ENCODE results near the gene PARD6A. TPM values are rescaled to one million over a fixed set of nuclear protein-coding genes. Genes with fewer than 3 reads are reported as not detected.
"Not testable (repeated sequence)": the region's sequence is repeated elsewhere in the genome, so short reads cannot be mapped to it uniquely, and the experiment has no call there.

PARD6A gene
- total RNA-seq, 2 donors from 2014 or later: 3.9 to 5.6 TPM

DNA sequence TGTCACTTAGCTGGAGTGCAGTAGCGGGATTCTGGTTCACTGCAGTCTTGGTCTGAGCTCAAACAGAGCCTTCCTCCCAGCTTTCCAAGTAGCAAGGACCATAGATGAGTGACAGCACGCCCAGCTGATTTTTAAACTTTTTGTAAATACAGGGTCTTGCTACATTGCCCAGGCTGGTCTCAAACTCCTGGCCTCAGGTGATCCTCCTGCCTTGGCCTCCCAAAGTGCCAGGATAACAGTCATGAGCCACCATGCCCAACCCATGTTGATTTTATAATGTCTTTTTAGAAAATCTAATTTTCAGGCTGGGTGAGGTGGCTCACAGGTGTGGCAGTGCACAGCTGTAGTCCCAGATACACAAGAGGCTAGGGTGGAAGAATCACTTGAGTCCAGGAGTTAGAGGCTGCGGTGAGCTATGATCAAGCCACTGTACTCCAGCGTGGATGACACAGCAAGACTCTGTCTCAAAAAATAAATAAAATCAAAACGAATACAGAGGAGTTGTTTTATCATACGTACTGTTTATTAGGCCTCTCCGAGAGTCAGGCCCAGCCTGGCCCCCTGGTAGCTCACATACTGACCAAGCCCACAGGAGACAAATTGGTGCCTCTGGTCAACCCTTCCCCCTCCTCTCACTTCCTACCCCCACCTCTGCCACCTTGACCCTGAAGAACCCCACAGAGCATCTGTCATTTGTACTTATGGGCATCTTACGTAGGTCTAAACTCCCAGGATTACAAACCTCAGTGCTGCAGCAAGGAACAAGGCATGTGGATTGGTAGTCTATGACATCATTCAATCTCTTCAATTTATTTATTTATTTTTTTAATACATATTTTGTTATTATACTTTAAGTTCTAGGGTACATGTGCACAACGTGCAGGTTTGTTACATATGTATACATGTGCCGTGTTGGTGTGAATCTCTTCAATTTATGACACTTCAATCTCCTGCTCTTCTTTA is 19.5 kb downstream of the PARD6A start:
- peaks cover 0 to 1% of the 10 kb centered on the region in 2 donors for H3K4me1 ChIP-seq
- no peak for DNase-seq (ENCODE audit: low spot score)
- H3K4me3 ChIP-seq: no peak overlapping the region
- H3K36me3 ChIP-seq: peaks cover 4% of the 10 kb centered on the region
- no peak overlapping the region for H3K27ac ChIP-seq
- TF ChIP-seq, protein P1, sequence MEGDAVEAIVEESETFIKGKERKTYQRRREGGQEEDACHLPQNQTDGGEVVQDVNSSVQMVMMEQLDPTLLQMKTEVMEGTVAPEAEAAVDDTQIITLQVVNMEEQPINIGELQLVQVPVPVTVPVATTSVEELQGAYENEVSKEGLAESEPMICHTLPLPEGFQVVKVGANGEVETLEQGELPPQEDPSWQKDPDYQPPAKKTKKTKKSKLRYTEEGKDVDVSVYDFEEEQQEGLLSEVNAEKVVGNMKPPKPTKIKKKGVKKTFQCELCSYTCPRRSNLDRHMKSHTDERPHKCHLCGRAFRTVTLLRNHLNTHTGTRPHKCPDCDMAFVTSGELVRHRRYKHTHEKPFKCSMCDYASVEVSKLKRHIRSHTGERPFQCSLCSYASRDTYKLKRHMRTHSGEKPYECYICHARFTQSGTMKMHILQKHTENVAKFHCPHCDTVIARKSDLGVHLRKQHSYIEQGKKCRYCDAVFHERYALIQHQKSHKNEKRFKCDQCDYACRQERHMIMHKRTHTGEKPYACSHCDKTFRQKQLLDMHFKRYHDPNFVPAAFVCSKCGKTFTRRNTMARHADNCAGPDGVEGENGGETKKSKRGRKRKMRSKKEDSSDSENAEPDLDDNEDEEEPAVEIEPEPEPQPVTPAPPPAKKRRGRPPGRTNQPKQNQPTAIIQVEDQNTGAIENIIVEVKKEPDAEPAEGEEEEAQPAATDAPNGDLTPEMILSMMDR (IDR thresholded peaks at IDR 0.05): no peak
- H3K27me3 ChIP-seq: no peaks in the 10 kb centered on the region
- H3K9me3 ChIP-seq: no peaks in the 10 kb centered on the region

DNA sequence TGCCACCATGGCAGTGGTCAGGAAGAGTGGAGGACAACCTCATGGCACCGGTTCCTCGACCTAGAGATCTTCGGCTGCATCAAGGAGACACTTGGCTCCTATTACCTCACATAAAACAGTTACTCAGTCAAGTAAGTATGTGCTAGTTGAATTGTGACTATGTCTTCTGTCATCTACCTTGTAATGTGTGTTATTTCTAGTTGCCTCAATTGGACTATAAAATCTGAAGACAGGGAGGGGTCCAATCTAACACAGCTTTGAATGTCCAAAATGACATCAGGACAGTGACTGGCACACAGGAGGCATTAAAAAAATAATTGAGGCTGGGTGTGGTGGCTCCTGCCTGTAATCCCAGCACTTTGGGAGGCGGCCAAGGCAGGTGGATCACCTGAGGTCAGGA is 23.0 kb downstream of the PARD6A start:
- Histone ChIP-seq H3K36me3 (peaks cover 4% of the 10 kb centered on the region), H3K27me3 (no peaks in the 10 kb centered on the region), H3K4me1 (peaks cover 0 to 7% of the 10 kb centered on the region in 2 donors), H3K4me3 (no peak overlapping the region), H3K27ac (no peak overlapping the region), H3K9me3 (no peaks in the 10 kb centered on the region)
- TF ChIP-seq, protein P1 (IDR thresholded peaks at IDR 0.05): no peak
- no peak for DNase-seq (ENCODE audit: low spot score)

DNA sequence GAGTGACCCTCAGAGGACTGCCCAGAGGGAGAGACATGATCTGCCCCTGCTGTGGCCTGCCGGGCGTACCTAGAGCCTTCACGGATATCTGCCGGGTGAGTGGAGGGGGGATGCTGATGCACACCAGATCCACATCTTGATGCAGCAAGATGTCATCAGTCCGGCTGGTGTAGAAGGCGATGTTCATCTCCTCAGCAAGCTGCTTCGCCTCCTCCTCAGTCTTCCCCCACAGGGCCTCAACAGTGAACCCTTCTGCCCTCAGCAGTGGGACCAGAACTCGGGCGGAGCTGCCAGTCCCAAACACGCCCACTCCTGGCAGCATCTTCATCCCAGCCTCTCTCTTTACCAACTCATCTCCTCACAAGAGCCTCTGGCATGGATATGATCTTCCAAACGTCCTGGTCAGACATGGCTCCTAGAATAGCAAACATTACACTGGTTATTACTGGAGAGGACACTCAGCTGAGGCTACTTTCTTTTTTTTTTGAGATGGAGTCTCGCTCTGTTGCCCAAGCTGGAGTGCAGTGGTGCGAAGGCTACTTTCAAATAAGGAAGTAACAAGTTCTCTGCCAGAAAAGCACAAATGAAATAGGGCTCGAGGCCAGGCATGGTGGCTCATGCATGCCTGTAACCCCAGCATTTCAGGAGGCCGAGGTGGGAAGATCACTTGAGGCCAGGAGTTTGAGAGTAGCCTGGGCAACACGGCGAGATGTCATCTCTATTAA is 24.8 kb downstream of the PARD6A start:
- no peak for DNase-seq (ENCODE audit: low spot score)
- peak overlapping the region; percentile 12 to 25 for H3K27ac ChIP-seq
- H3K36me3 ChIP-seq: peaks cover 4% of the 10 kb centered on the region
- H3K9me3 ChIP-seq: no peaks in the 10 kb centered on the region
- peaks cover 0 to 7% of the 10 kb centered on the region in 2 donors for H3K4me1 ChIP-seq
- TF ChIP-seq, protein P1 (IDR thresholded peaks at IDR 0.05): no peak
- H3K27me3 ChIP-seq: no peaks in the 10 kb centered on the region
- no peak overlapping the region for H3K4me3 ChIP-seq

DNA sequence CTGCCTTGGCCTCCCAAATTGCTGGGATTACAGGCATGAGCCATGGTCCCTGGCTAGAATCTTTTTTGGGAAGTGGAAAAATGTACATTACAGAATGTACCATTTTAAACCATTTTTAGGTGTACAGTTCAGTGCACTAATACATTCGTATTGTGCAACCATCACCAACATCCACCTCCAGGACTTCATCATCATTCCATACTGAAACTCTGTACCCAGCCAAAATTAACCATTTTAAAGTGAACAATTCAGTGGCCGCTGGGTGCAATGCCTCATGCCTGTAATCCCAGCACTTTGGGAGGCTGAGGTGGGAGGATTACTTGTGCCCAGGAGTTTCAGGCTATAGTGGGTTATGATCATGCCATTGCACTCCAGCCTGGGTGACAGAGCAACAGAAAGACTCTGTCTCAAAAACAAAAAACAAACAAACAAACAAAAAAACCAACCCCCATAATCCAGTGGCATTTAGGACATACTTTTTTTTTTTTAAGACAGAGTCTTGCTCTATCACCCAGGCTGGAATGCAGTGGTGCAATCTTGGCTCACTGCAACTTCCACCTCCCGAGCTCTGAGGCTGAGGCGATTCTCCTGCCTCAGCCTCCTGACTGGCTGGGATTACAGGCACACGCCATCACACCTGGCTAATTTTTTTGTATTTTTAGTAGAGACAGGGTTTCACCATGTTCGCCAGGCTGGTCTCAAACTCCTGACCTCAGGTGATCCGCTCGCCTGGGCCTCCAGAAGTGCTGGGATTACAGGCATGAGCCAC is 32.9 kb downstream of the PARD6A start:
- H3K9me3 ChIP-seq; H3K4me3 ChIP-seq; H3K27me3 ChIP-seq; H3K27ac ChIP-seq; H3K36me3 ChIP-seq; DNase-seq (ENCODE audit: low spot score); H3K4me1 ChIP-seq: not testable (repeated sequence)

DNA sequence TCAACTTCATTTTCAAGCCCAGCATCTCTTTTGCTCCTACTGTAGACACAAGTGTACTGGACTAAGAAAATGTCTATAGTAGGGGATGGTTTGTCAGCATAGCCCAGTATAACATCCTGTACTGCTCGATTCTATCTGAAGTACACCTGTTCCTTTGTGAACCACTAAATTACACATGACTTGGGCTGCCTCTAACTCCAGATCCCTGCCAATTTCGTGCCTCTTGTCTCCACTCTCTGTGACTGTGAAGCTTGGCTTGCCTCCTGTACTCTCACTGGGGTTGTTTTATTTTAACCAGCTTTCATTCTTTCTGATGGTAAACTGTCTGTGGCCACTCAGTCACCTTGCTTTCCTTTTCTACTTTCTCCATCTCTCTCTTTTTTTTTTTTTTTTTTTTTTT is 33.9 kb downstream of the PARD6A start:
- H3K9me3 ChIP-seq: no peaks in the 10 kb centered on the region
- H3K27ac ChIP-seq: no peak overlapping the region
- H3K36me3 ChIP-seq: no peaks in the 10 kb centered on the region
- no peaks in the 10 kb centered on the region for H3K27me3 ChIP-seq
- no peak overlapping the region for H3K4me3 ChIP-seq
- TF ChIP-seq, protein P1 (IDR thresholded peaks at IDR 0.05): no peak
- DNase-seq (ENCODE audit: low spot score): no peak
- H3K4me1 ChIP-seq: no peaks in the 10 kb centered on the region

Measured in right atrium auricular region (tissue), 2 donors.